MCF 10A (cell line): Measurements from ENCODE around the gene ARHGEF11. TPM values are rescaled to one million over a fixed set of nuclear protein-coding genes. Genes with fewer than 3 reads are reported as not detected.

ENCODE experiments used
- BruUV-seq: library from RNA; stranded (reverse); fragments of 400-500 nt; replicated peaks from 2 replicates; lab custom pipeline; 2021; lab: Mats Ljungman, UMichigan
- CTCF ChIA-PET: fragments of 300-600 bp; sonication (Branson Sonifier 250); formaldehyde crosslinking; extraction: SDS; loops from one replicate; lab custom pipeline; 2021; ENCODE audit warnings: antibody characterized with exemption, inconsistent platforms; lab: Yijun Ruan, JAX
- POLR2A ChIA-PET: fragments of 300-600, 350-650 bp; sonication (Branson Sonifier 250); formaldehyde crosslinking; extraction: SDS; loops from one replicate; lab custom pipeline; 2020; ENCODE audit warnings: antibody characterized with exemption, inconsistent platforms; lab: Yijun Ruan, JAX
- DNase-seq: peaks from one replicate; pipeline ENCODE4 v3.0.0-alpha.2; 2018; ENCODE audit not compliant: unreplicated experiment
- H3K27ac Mint-ChIP-seq: one replicate; pipeline ENCODE4 v1.8.0; 2022; ENCODE audit warnings: mild to moderate bottlenecking, low read depth, mixed read lengths; ENCODE audit not compliant: unreplicated experiment
- H3K27me3 Mint-ChIP-seq: one replicate; pipeline ENCODE4 v1.8.0; 2022; ENCODE audit warnings: mixed read lengths; ENCODE audit not compliant: insufficient read depth, unreplicated experiment
- H3K36me3 Mint-ChIP-seq: one replicate; pipeline ENCODE4 v1.8.0; 2022; ENCODE audit warnings: mild to moderate bottlenecking, moderate library complexity, mixed read lengths; ENCODE audit not compliant: insufficient read depth, unreplicated experiment
- H3K4me1 Mint-ChIP-seq: one replicate; pipeline ENCODE4 v1.8.0; 2022; ENCODE audit warnings: mixed read lengths; ENCODE audit not compliant: insufficient read depth, unreplicated experiment
- H3K4me3 Mint-ChIP-seq: one replicate; pipeline ENCODE4 v1.8.0; 2022; ENCODE audit warnings: mild to moderate bottlenecking, moderate library complexity, mixed read lengths; ENCODE audit not compliant: unreplicated experiment
- H3K9me3 Mint-ChIP-seq: one replicate; pipeline ENCODE4 v1.8.0; 2022; ENCODE audit warnings: mixed read lengths; ENCODE audit not compliant: unreplicated experiment
- intact Hi-C: fragments of 100-400 bp; cut with micrococcal nuclease; formaldehyde crosslinking; loops from 2 replicates; pipeline ENCODE4 v1.14.1; 2022
- total RNA-seq: library from RNA; stranded (reverse); gene quantifications from 2 replicates; pipeline ENCODE4 v1.2.3, GENCODE V29; 2022
- TF ChIP-seq, protein P1 (sequence below): fragments of 200-600 bp; IDR thresholded peaks from one replicate; pipeline ENCODE4 v1.8.0; 2022; ENCODE audit warnings: antibody characterized with exemption, mild to moderate bottlenecking; ENCODE audit not compliant: unreplicated experiment

ARHGEF11 gene
- total RNA-seq, 1 experiment from 2014 or later, result 34.5 TPM

DNA sequence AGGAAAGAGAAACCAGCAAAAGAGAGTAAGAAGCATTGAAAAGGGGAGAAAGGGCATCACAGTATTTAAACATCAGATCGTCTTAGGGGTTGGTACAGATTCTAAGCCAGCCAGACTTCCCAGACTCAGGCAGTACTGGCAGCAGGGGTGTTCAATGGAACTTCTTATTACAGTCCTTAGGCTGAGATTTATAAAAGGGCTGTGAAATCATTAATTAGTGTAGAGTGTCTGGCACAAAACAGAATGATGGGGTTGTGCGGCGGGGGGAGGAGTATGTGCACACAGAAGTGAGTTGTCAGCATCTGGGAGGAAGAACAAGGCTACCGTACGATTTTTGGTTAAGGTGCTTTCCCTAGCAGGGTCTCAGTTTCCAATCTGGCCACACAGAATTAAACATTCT, 38.2 kb downstream of the ARHGEF11 start:
- CTCF ChIA-PET, result interaction anchor here (0.6 kb wide), 1 partner anchor 67 kb away, joined by 3 read pairs; no protein-coding TSS in a partner anchor
- no peak for DNase-seq
- H3K27ac Mint-ChIP-seq, result no peak overlapping the region
- POLR2A ChIA-PET, result interaction anchor here (1.1 kb wide), 1 partner anchor 10 kb away, joined by 3 read pairs; no protein-coding TSS in a partner anchor
- intact Hi-C loops, result no loop called here
- H3K36me3 Mint-ChIP-seq, result no peaks in the 10 kb centered on the region
- no TSS peak for BruUV-seq
- no peaks in the 10 kb centered on the region for H3K9me3 Mint-ChIP-seq
- no peaks in the 10 kb centered on the region for H3K27me3 Mint-ChIP-seq
- no peak overlapping the region for H3K4me3 Mint-ChIP-seq
- H3K4me1 Mint-ChIP-seq, result peaks cover 14% of the 10 kb centered on the region
- TF ChIP-seq, protein P1, sequence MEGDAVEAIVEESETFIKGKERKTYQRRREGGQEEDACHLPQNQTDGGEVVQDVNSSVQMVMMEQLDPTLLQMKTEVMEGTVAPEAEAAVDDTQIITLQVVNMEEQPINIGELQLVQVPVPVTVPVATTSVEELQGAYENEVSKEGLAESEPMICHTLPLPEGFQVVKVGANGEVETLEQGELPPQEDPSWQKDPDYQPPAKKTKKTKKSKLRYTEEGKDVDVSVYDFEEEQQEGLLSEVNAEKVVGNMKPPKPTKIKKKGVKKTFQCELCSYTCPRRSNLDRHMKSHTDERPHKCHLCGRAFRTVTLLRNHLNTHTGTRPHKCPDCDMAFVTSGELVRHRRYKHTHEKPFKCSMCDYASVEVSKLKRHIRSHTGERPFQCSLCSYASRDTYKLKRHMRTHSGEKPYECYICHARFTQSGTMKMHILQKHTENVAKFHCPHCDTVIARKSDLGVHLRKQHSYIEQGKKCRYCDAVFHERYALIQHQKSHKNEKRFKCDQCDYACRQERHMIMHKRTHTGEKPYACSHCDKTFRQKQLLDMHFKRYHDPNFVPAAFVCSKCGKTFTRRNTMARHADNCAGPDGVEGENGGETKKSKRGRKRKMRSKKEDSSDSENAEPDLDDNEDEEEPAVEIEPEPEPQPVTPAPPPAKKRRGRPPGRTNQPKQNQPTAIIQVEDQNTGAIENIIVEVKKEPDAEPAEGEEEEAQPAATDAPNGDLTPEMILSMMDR, result no peak

DNA sequence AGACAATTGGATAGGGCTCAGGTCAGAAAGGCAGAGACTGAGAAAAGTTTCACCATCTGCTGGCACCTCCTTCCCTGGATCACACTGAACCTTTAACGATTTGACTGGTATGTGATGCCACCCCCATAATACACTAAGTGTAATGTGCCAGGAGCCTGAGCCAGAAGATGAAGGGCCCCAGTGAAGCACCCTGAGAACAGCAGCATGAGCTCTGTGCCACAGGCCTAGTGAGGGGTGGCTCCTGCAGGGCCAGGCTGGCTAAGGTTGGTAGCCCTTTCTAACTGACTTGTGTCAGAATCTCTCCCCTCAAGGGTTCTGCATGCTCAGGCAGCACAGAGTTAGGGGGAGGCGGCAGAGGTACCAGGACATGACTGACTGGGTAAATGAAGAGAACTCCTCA, 38.9 kb downstream of the ARHGEF11 start:
- BruUV-seq, result no TSS peak

GRCh38 chr1:157005965-157006364, 39.6 kb downstream of the ARHGEF11 start:
- intact Hi-C loops, result no loop called here
- peaks cover 14% of the 10 kb centered on the region for H3K4me1 Mint-ChIP-seq
- ChIA-PET CTCF (interaction anchor here (1.5 to 1.7 kb wide), 2 partner anchors 11 to 150 kb away, joined by 6 to 7 read pairs; no protein-coding TSS in a partner anchor), POLR2A (interaction anchor here (1.1 kb wide), 1 partner anchor 8 kb away, joined by 3 read pairs; no protein-coding TSS in a partner anchor)
- TF ChIP-seq, protein P1, result no peak
- BruUV-seq, result no TSS peak
- H3K36me3 Mint-ChIP-seq, result no peaks in the 10 kb centered on the region
- H3K9me3 Mint-ChIP-seq, result no peaks in the 10 kb centered on the region
- H3K27ac Mint-ChIP-seq, result no peak overlapping the region
- no peak overlapping the region for H3K4me3 Mint-ChIP-seq
- DNase-seq, result no peak
- H3K27me3 Mint-ChIP-seq, result no peaks in the 10 kb centered on the region

More for the DNA sequence above, 38.9 kb downstream of the ARHGEF11 start:
- Mint-ChIP-seq H3K4me3 (no peak overlapping the region), H3K27me3 (no peaks in the 10 kb centered on the region), H3K4me1 (peaks cover 14% of the 10 kb centered on the region), H3K9me3 (no peaks in the 10 kb centered on the region), H3K27ac (no peak overlapping the region), H3K36me3 (no peaks in the 10 kb centered on the region)
- POLR2A ChIA-PET, result interaction anchor here (1.1 kb wide), 1 partner anchor 9 kb away, joined by 3 read pairs; no protein-coding TSS in a partner anchor
- CTCF ChIA-PET, result interaction anchor here (1.7 kb wide), 1 partner anchor 11 kb away, joined by 7 read pairs; no protein-coding TSS in a partner anchor
- intact Hi-C loops, result no loop called here
- DNase-seq, result no peak
- TF ChIP-seq, protein P1, result no peak

DNA sequence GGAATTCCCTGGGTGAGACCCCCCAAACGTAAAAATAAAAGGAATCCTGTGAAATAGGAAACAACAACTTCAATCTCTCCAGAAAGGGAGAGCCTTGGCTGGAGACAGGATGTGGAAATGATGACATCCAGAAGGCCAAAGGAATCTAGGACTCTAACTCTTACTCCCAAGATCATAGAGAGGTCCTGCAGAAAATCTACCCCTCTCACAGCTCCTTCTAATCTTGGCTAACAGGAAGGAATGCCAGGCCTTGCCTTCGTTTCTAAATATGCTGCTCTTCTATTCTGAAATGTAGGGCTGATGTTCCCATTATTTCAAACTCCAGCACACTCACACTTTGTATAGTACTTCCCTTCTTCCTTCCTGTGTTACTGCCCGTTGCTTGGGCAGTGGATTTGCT, 40.7 kb downstream of the ARHGEF11 start:
- ChIA-PET POLR2A (no interaction called here), CTCF (interaction anchor here (0.7 to 1.5 kb wide), 3 partner anchors 14 to 152 kb away, joined by 3 to 6 read pairs (median 3); no protein-coding TSS in a partner anchor)
- no peak for DNase-seq
- Mint-ChIP-seq H3K4me1 (peaks cover 14% of the 10 kb centered on the region), H3K27me3 (no peaks in the 10 kb centered on the region), H3K9me3 (no peaks in the 10 kb centered on the region), H3K4me3 (no peak overlapping the region), H3K27ac (no peak overlapping the region), H3K36me3 (no peaks in the 10 kb centered on the region)
- no TSS peak for BruUV-seq
- intact Hi-C loops, result no loop called here
- TF ChIP-seq, protein P1, result no peak
